Activated CD4-positive, alpha-beta T cell treated with anti-CD3 and anti-CD28 coated beads, Interleukin-2, amount 50 U/mL, for 16 hours (primary cell): ENCODE results near the gene TMEM248.
"Not testable (repeated sequence)": the region's sequence is repeated elsewhere in the genome, so short reads cannot be mapped to it uniquely, and the experiment has no call there.

Experiments used
- DNase-seq: peaks from one replicate; pipeline ENCODE4 v3.0.0-alpha.2; 2020

TMEM248 gene

DNA sequence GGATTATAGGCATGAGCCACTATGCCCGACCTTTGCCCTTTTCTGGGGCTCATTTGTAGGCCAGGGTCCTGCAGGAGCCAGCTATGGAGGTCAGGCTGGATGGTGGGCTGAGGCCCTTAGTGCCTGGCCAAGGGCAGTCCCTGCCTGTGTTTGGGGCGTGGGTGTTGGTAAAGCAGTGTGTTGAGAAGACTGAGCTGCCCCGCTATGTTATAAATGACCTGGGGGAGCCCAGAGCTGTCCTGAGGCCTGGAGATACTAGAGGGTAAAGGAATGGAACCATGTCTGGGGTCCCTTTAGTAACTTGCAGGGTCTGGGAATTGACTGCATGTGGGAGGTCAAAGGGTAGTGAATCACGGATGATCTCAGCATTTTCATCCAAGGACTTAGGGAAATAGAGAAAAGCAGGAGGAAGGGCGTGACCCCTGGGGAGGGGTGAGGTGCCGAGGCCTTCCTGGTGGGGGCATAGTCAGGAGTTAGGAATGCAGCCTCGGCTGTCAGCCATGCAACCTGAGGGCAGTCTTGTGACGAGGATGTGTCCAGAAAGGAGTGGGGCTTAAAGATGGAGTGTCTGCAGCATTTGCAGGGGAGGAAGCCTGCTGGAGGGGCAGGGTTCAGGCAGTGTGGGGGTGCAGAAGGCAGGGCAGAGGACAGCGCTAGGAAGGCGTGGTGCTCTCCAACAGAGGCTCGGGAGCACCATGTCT lies 31.5 kb downstream of the TMEM248 start:
- DNase-seq: no peak

- no peak for DNase-seq
These were observed 32.0 kb downstream of the TMEM248 start for GRCh38 chr7:66953044-66953427.

- no peak for DNase-seq
These were observed 36.7 kb downstream of the TMEM248 start for GRCh38 chr7:66957595-66958290.

GRCh38 chr7:66958538-66959350 lies 37.7 kb downstream of the TMEM248 start:
- no peak for DNase-seq

- no peak for DNase-seq
These were observed 39.2 kb downstream of the TMEM248 start for GRCh38 chr7:66960192-66960591.

DNA sequence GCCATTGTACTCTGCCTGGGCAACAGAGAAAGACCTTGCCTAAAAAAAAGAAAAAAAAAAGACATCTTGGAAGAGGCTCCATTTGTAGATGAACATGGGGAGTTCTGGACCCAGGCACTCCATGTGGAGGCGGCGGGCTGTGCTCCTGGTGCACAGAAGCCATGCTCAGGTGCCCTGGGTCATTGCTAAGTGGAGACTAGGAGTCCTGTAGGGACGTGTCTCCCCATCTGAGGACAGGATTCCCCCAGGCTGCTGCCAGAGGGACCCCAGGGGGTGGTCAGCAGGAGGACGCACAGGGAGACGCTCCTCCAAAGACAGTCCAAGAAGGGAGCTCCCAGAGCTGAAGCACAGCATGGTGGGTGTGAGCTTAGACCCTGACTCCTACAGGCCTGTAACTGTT lies 40.1 kb downstream of the TMEM248 start:
- no peak for DNase-seq

DNA sequence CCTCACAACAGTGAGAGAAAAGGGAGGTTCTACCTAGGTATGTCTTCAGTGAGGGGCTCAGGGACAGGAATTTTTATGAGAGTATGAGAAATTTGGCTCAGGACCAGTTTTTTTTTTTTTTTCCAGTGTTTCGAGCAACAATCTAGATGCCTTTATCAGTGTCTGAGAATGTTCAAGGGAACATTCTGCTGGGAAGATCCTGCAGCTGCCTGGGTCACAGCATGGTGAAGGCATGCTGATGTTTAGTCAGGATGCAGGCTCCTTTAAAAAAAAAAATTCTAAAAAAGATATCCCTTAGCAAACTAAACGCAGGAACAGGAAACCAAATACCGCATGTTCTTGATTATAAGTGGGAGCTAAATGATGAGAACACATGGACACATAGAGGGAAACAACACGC lies 43.4 kb downstream of the TMEM248 start:
- no peak for DNase-seq

DNA sequence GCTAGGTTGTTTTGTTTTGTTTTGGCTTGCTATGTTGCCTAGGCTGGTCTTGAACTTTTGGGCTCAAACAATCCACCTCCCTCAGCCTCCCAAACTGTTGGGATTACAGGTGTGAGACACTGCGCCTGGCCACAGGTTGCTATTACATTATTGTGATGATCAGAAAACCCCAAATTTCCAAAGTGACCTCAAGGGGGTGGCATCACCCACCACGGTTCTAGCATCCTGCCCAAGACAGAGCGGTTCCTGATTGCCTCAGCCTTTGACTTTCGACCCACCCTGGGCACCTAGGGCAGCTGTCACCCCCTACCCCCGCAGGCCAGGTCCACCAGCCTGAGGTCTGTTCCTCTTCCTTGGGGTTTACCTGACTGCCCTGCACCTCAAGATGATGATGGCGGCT lies 46.0 kb downstream of the TMEM248 start:
- no peak for DNase-seq

GRCh38 chr7:66969001-66969400 lies 48.0 kb downstream of the TMEM248 start:
- DNase-seq: not testable (repeated sequence)

GRCh38 chr7:66970310-66970709 lies 49.3 kb downstream of the TMEM248 start:
- DNase-seq: no peak

DNA sequence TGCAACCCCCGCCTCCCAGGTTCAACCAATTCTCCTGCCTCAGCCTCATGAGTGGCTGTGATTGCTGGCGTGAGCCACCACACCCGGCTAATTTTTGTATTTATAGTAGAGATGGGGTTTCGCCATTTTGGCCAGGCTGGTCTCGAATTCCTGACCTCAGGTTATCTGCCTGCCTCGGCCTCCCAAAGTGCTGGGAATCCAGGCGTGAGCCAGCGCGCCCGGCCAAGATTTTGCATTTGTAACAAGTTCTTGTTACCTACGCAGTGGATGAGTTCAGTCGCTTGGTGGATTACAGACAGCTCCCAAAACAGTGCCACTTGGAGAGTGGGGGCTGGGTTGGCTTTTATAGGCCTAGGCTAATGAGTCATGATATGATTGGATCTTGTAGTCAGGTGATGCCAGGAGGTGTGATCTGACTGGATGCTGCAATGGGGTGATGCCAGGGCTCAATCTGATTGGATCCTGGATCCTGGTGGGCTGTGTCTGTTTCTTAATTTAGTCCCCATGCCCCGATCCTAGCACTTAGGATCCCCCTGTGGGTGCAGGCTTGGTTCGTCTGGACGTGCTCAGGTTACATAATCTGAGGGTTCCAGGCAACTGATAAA lies 54.1 kb downstream of the TMEM248 start:
- DNase-seq: no peak

DNA sequence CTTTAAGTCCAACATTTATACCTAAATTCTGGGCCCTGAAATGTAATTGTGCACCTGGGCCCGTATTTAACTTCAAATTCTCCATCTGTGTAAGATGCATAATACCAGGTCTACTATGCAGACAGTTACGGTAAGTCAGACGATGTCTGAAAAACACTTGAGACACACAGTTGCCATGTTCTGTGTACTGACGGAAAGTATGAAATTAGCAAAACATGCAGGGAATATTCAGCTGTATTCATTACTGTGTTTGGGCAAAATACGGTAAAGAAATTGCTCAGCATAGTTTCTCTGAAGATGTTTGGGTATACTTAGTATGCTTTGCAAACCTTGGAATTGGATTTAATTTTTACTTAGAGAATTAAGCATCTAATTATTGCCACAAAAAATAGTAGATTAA lies 57.3 kb downstream of the TMEM248 start:
- not testable (repeated sequence) for DNase-seq

- DNase-seq: not testable (repeated sequence)
These were observed 58.0 kb downstream of the TMEM248 start for GRCh38 chr7:66979013-66979412.

DNA sequence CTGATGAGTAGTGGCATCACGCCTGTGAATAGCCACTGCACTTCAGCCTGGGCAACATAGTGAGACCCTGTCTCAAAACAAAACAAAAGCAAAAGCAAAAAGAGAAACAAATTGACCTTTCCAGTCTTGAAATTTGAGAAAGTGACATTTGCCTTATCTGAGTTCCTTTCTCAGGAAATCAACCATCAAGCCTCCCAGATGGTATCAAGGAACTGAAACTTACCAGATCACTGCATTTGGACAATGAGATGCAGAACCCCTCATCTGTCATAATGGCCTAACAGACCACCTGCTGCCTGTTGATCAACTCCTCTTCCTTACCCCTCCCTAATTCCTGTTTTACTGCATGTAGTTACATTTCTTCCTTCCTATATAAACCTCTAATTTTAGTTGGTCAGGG lies 59.3 kb downstream of the TMEM248 start:
- not testable (repeated sequence) for DNase-seq

GRCh38 chr7:66989552-66989951 lies 68.5 kb downstream of the TMEM248 start:
- DNase-seq: not testable (repeated sequence)

- DNase-seq: not testable (repeated sequence)
These were observed 73.0 kb downstream of the TMEM248 start for GRCh38 chr7:66994051-66994450.

GRCh38 chr7:66994691-66995049 lies 73.6 kb downstream of the TMEM248 start:
- DNase-seq: peak; percentile 66

- DNase-seq: peak; percentile 98
These were observed 74.2 kb downstream of the TMEM248 start, which contains the start of gene SBDS for GRCh38 chr7:66995050-66995776. TSS of gene SBDS (minus strand) at chr7:66995586. CDS start at chr7:66995417, 169 bp downstream.

DNA sequence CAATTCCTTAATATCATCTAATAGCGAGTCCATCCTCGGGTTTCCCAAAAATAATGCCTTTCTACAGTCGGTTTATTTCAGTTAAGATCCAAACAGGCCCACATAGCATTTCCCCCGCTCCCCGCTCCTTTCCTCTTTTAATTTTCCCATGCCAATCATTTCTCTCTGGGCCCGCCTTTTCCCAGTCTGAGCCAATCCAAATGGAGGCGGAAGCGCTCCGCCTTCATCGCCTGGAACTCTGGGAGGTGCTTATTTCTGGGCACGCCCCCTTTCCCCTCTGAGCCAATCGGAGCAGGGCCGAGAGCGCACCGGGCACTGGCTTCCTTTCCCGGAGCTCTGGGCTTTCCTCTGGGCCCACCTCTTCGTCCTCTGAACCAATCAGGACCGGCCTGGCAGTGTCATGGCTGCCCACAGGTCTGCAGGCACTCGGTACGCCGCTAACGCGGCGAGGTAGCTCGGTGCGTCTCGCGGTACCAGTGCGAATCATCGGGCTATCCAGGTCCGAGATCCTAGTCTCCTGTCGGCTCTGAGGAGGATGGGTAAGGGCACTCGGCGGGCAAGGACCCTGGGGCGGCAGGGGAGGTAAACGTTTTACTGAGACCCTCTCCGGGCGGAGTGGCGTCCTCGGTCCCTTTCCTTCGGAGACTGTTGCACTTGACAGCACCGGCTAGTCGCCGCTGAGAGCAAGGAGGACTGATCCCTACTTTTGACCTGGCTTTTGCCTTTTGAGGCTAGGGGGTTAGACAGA lies 75.6 kb downstream of the TMEM248 start, which contains the start of gene TYW1:
Gene TYW1 (plus strand): TSS at position 390 of the 748 bp plus-strand sequence. CDS start 146 bp downstream, at position 536.
- peak; percentile 100 for DNase-seq

- peak; percentile 34 for DNase-seq
These were observed 79.7 kb downstream of the TMEM248 start for GRCh38 chr7:67000601-67001258.

DNA sequence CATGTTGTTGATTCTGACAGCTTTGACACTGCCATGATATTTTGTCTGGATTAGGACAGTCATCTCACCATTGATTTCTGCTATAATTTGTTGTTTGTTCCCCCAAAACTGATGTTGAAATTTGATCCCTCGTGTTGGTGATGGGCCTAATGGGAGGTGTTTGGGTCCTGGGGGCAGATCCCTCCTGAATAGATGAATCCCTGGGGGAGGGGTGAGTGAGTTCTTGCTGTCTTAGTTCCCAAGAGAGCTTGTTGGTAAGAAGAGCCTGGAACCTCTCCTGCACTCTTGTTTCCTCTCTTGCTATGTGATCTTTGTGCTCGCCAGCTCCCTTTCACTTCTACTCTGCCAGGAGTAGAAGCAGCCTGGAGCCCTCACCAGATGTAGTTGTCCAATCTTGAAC lies 83.1 kb downstream of the TMEM248 start:
- DNase-seq: not testable (repeated sequence)
